ENCODE results near the gene PLD2.

PLD2 gene

GRCh38 chr17:4806777-4807604 lies at the start of gene PLD2:
PLD2 (plus strand) TSS chr17:4807152; CDS start chr17:4807773, 621 bp downstream.
- TF ChIP-seq ZFX (IDR thresholded peaks at IDR 0.05; ENCODE audit: borderline replicate concordance) (no peak), CTCF (IDR thresholded peaks at IDR 0.05) (peak; percentile 13; the same call in 1 of the 2 replicates)
- H3K27ac ChIP-seq: peak within 1 kb of the TSS; percentile 61

- H3K27ac ChIP-seq: no peak overlapping the region
- TF ChIP-seq CTCF (IDR thresholded peaks at IDR 0.05) (no peak), ZFX (IDR thresholded peaks at IDR 0.05; ENCODE audit: borderline replicate concordance) (no peak)
Observed at GRCh38 chr17:4759776-4760236, 47.1 kb upstream of the PLD2 start.

- no peak overlapping the region for H3K27ac ChIP-seq
Observed at GRCh38 chr17:4764595-4764994, 42.4 kb upstream of the PLD2 start.

GRCh38 chr17:4766201-4766600 lies 40.8 kb upstream of the PLD2 start:
- no peak for TF ChIP-seq ZFX (IDR thresholded peaks at IDR 0.05; ENCODE audit: borderline replicate concordance)
- TF ChIP-seq CTCF (IDR thresholded peaks at IDR 0.05): no peak

More at GRCh38 chr17:4764595-4764994, 42.4 kb upstream of the PLD2 start:
- TF ChIP-seq ZFX (IDR thresholded peaks at IDR 0.05; ENCODE audit: borderline replicate concordance) (no peak), CTCF (IDR thresholded peaks at IDR 0.05) (no peak)

GRCh38 chr17:4766723-4767122 lies 40.2 kb upstream of the PLD2 start:
- no peak for TF ChIP-seq ZFX (IDR thresholded peaks at IDR 0.05; ENCODE audit: borderline replicate concordance)
- TF ChIP-seq CTCF (IDR thresholded peaks at IDR 0.05): no peak
- no peak overlapping the region for H3K27ac ChIP-seq

More at GRCh38 chr17:4766201-4766600, 40.8 kb upstream of the PLD2 start:
- no peak overlapping the region for H3K27ac ChIP-seq

- TF ChIP-seq CTCF (IDR thresholded peaks at IDR 0.05) (no peak), ZFX (IDR thresholded peaks at IDR 0.05; ENCODE audit: borderline replicate concordance) (no peak)
- H3K27ac ChIP-seq: no peak overlapping the region
Observed at GRCh38 chr17:4768298-4768697, 38.7 kb upstream of the PLD2 start.

- no peak overlapping the region for H3K27ac ChIP-seq
- no peak for TF ChIP-seq ZFX (IDR thresholded peaks at IDR 0.05; ENCODE audit: borderline replicate concordance)
- no peak for TF ChIP-seq CTCF (IDR thresholded peaks at IDR 0.05)
Observed at GRCh38 chr17:4769628-4770027, 37.3 kb upstream of the PLD2 start.

All from 22Rv1 (cell line).